Measurements from ENCODE around the gene KHNYN. TPM values are rescaled to one million over a fixed set of nuclear protein-coding genes. Genes with fewer than 3 reads are reported as not detected.
"Not testable (repeated sequence)": the region's sequence is repeated elsewhere in the genome, so short reads cannot be mapped to it uniquely, and the experiment has no call there.

The KHNYN gene
- polyA plus RNA-seq (ENCODE audit: insufficient read length): 38.1 TPM

DNA sequence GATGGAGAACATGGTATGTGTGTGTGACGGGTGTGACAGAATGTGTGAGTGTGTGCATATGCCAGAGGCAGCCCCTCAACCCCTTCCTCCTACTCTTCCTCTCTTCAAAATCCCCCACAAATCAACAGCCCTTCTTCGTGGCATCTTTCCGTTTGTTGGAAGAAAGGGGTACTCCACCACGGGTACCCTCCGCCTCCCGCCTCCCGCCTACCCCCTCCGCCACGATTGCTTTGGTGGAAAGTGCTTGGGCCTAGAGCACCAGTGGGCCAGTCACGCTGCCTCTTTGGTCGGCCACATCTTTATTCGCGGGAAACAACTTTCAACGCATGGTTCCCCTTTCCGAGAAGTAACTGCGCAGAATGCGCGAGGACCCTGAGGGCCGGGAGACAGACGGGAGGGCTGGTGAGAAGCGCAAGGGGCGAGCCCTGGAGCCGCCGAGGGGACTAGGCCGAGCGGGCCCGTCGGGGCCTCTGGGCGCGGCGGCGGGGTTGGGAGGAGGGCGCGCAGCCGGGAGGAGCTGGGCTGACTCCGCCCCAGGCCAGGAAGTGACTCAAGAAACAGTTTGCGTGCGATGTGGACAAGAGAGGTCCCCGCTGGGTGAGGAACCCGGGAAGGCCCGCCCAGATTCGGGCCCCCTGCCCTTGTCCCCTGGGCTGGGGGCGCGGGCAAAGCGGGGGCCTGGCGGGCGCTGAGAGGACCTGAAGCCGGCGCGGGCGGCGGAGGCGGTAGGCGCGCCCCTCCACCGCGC is at the start of gene KHNYN, which contains the start of gene CBLN3:
Gene KHNYN (plus strand): TSS at position 560 of the 748 bp plus-strand sequence. CDS start 777 bp downstream, outside the sequence.
Gene CBLN3 (minus strand): TSS at position 274 of the 748 bp plus-strand sequence. CDS start 614 bp downstream, outside the sequence.
- DNase-seq (ENCODE audit: low read depth): peak; percentile 76

DNA sequence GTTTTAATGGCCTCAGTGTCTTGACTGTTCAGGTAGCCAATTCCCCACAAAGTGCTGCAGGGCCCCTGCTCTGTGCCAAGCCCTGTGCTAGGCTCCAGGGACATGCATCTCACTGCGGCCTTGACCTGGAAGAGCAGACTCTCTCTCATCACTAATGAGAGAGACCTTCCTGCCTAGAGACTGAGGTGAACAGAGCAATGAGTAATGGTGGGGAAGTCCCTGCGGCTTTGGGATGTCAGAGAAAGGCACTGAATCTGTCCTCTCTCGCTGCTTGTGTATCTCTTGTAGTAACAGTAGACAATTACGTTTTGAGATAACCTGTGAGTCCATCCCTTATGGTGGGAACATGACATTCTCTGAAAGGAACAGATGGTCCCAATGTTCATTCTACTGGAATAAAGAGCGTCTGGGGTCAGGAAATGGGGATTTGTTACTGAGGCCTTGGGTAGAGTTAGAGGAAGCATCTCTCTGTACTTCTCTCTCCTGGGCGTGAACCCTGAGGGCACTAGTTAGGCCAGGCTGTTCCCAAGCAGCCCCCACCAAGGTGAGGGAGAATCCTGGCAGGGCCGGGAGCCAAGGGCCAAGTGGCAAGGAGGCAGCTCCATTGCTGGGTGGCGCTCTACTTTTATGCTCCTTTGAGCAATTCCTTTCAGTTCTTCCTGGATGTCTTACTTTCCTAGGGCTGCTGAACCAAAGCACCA is 48.2 kb upstream of the KHNYN start:
- DNase-seq (ENCODE audit: low read depth): no peak

DNA sequence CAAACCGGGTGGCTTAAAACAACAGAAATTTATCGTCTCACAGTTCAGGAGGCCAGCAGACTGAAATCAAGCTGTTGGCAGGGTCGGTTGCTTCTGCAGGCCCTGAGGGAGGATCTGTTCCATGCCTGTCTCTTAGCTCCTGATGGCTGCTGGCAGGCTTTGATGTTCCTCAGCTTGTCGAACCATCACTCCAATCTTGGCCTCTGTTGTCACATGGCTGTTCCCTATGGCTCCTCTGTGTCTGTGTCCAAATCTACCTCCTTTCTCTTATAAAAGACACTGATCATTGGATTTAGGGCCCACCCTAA is 47.7 kb upstream of the KHNYN start:
- DNase-seq (ENCODE audit: low read depth): no peak

DNA sequence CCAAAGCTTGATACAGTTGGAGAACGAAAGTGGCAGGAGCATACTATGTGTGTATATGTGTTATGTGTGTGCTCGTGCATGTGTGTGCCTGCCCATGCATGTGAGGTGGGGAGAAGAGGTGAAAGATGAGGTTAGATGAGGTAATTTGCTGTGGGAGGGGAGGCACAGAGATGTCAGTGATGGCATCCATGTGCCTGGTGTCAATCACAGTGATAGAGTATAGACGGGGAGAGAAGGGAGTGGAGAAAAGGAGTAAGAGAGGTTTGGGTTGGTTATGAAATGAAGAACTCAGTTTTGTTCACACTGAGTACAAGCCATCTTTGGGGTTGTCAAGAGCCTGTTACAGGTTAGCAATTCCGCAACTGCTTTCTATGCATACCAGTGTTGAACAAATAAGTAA is 45.6 kb upstream of the KHNYN start:
- no peak for DNase-seq (ENCODE audit: low read depth)

DNA sequence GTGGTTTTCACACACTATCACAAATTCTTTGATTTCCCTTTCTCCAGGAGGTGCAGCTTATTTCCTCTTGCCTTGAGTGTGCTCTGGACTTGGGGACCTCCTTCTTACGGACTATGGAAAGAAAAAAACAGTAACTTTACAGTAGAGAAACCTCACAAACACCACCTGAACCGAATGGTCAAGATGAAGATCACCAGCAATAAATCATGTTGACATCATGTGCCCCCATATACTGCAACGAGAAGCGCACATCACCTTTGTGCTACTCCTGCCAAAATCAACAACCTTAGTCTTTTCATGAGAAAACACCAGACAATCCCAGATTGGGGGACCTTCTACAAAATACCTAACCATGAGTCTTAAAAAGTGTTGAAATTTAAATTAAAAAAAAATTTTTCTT is 44.2 kb upstream of the KHNYN start:
- DNase-seq (ENCODE audit: low read depth): no peak

DNA sequence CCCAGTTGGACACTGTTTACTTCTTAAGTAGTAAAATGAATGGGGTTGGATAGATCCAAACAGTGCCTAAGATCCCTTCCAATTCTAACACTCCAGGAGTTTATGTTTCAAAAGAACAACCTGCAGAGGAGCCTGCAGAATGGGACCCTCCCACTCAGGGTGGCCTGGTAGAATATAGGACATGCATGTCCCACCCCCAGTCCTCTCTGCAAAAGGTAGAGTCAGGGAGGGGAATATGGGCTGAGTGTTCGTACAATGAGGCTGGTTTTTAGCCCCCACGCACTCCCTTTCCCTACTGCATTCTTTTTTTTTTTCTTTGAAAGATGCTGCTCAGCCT is 42.8 kb upstream of the KHNYN start:
- no peak for DNase-seq (ENCODE audit: low read depth)

DNA sequence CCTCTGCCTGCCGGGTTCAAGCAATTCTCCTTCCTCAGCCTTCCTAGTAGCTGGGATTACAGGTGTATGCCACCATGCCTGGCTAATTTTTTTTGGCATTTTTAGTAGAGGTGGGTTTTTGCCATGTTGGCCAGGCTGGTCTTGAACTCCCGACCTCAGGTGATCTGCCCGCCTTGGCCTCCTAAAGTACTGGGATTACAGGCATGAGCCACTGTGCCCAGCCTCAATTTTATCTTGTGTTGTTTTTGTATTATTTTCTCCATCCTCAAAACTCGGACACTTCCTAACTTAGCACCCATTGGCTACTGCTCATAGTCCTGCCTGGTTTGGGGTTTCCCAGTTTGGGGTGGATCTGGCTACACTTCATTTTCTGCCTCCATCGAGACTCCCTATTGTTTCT is 42.2 kb upstream of the KHNYN start:
- DNase-seq (ENCODE audit: low read depth): not testable (repeated sequence)

DNA sequence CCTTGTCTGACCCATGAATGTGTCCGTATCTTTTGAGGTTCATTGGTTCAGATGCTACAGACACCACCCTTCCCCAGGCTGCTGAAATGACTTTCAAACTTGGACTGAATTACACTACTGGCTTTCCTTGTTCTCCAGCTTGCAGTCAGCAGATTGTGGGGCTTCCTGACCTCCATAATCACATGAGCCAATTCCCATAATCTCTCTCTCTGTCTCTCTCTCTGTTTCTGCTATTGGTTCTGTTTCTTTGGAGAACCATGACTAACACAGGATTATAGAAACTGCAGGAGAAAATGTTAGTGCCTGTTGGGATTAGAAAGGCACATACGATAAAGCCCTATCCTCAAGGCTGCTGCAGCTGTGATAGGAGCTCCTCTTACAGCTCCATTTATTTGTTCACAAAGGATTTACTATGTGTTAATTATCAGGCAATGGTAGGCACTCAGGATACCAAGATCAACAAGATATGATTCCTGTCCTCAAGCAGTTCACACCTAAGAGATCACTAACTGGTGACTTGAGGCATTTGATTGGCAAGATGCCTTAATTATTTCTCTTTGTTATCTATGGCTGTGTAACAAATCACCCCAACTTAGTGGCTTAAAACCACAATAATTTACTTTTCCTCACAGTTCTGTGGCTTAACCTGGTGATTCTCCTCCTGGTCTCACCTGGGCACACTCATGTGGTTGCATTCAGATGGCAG is 41.1 kb upstream of the KHNYN start:
- DNase-seq (ENCODE audit: low read depth): no peak

DNA sequence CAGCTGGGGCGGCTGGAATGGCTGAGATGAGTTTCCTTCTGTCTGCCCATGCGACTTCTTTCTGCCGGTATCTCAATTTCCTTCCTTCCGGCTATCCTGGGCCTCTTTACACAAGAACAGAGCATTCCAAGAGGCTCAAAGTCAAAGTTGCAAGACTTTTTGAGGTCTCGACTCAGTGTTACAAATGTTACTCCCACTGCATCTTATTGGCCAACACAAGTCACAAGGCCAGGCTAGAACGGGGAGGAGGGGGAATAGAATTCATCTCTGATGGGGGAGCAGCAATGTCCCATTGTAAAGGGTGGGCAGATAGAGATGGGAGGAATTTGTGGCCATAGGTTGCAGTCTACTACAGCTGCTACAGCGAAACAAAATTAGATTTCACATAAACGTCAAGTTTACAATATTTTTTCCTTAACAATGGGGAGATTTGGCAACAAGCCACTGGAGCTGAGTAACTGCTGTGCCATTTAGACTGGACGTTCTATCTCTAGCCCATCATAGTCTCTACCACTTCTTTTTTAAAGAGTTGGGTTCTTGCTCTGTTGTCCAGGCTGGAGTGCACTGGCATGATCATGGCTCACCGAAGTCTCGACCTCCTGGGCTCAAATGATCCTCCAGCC is 40.4 kb upstream of the KHNYN start:
- DNase-seq (ENCODE audit: low read depth): no peak

DNA sequence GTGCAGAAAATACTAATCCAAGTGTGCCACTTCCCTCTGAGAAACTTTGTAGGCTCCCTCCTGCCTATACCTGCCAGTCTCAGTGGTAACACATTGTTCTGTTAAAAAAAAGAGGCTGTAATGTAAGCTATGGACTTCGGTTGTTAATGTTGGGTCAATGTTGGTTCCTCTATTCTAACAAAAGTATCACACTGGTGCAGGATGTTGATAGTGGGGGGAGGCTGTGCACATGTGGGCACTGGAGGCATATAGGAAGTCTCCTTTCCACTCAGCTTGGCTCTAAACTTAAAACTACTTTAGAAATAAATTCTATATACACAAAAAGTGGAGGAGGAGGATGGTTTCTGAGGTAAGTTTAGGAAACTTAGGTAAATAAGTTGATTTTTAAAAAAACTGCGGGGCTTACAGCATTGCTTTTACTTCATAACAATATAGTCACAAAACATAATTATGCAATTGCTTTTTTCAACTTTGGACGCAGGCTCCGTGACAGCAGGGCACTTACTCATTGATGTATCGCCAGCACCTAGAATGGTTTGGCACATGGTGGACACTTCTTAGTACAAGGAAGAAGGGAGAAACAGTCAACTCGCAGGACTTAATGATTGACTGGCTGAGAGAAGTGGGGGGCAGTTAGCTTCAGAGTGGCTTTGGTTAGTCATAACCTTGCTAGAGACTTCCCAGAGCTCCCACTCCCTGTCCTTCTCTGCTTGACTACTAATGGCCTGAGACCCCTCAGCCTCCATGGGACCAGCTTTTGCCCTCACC is 38.9 kb upstream of the KHNYN start:
- DNase-seq (ENCODE audit: low read depth): no peak

DNA sequence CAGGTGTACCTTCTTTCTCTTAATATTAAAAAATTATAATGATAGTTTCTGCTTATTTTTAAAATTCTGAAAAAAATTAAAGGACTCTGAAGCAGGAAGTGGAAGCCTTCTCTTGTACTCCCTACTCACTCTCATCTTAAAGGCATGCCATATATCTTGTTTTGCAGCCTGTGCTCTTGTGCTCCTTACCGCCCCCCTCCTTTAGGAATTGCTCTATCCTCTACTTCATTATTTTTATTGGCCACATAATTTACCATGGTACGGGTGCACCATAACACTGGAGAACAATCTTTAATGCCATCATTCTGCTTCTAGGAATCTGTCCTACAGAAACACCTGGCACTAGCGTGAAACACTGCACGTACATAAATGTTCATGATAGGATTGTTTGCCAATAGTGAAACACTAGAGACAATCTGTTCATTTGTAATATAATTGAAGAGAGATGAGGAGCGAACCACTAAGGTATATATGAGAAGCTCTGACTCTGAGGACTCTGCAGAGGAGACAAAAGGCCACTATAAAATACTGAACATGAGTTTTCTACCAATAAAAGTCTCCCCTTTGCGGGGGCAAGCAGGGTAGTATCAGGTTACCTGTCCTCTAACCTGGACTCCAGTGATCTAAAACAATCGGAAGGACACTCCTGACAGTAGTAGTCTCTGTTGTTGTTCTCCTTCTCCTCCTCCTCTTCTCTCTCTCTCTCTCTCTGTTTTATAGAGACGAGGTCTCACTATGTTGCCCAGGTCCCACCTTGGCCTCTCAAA is 37.2 kb upstream of the KHNYN start:
- DNase-seq (ENCODE audit: low read depth): no peak

DNA sequence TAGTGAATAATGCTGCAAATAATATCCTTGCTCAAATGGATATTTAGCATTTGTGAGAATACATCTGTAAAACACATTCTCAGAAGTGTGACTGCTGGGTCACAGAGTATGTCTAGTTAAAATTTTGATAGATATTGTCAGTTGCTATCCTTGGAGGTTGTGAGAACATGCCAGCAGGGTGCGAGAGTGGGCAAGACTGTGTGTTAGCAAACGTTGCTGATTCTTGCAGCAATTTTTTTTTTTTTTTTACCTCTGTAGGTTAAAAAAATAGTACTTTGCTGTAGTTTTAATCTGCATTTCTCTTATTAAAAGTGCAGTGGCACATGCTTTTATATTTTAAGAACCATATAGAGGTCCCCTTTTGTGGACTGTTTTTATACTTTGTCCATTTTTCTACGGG is 35.5 kb upstream of the KHNYN start:
- DNase-seq (ENCODE audit: low read depth): no peak

DNA sequence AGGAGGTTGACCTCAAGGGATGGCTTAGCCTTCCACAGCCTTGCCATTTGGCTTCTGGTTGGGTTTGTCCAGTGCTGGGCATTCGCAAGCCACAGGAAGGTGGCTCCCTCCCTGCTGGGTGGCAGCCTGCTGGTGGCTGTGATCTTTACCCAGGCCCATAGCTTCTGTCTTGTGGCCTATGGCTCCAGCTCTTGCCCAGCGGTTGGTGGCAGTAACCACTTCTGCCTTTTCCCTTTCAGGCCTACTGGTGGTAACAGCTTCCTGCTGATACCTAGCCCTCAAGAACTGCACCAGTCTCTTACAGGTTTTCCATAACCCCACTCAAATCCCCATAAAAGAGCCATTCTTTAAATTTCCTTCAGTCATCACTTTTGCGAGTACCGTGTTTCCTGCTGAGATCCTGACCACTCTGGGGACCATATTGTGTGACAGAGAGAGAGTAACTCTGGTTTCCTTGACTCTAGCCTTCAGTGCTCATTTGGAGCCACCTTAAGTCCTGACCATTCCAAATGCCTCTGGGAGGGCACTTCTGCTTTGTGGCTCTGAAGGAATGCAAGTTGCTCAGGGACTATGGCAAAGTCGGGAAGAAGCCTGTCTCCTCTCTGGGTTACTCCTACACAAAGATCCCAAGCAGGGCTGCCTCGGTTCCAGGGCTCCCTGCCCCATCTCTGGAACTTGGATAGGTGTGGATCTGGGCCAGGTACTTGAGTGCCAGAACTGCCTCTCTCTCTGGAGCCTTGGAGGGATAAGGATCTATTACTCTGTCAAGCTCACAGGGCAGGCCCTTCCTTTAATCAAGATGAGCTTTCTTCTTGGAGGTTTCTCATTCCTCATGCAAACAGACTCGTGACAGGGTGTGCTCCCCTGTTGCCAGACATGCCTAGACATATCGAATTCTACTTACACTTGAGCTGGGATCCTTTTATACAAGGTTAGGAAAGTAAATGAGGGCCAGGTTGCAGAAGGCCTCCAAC is 33.9 kb upstream of the KHNYN start:
- DNase-seq (ENCODE audit: low read depth): no peak

DNA sequence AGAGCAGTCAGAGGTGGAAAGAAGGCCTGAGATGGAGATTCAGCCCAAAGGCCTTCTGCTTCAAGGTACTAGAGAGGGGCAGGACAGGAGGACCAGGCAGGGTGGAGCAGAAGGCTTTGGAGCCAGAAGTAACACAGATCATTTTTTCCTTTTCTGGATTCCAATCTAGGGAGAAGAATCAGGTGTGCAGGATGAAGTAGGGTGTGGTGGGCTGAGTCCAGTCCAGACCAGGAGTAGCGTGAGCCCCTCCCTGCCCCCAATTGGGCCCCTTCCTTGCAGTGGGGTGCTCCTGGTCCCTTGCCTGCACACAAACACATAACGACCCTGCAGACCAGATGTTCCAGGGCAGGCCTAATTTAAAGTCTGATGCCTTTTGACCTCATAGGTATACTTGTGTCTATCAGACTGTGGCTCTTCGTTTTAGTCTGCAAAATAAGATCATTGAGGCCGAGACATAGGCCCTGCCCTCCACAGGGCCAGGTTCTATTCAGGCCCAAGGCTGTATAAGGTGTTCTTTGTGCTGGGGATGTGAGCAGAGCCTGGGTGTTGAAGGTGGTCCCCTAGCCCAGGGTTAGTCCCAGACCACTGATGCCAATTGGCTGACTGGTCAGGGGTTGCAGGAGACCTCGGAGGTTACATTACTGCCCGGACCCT is 32.0 kb upstream of the KHNYN start:
- no peak for DNase-seq (ENCODE audit: low read depth)

DNA sequence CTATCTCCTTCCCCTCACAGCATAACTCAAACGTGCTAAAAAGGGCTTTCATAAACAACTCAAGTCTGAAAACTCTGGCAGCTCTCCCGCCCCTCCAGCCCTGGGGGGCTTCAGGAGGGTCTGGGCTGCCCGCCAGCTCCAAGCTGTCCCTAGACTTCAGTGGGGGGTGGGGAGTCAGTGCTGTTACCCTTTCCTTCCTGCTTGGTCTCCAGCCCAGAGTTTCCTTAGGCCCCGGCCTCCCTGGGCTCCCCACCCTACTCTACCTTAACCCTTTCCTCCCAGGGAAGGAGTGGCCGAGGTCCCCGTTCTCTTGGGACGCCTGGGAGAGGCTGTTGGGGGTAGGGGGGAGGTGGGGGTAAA is 31.5 kb upstream of the KHNYN start:
- DNase-seq (ENCODE audit: low read depth): peak; percentile 32

DNA sequence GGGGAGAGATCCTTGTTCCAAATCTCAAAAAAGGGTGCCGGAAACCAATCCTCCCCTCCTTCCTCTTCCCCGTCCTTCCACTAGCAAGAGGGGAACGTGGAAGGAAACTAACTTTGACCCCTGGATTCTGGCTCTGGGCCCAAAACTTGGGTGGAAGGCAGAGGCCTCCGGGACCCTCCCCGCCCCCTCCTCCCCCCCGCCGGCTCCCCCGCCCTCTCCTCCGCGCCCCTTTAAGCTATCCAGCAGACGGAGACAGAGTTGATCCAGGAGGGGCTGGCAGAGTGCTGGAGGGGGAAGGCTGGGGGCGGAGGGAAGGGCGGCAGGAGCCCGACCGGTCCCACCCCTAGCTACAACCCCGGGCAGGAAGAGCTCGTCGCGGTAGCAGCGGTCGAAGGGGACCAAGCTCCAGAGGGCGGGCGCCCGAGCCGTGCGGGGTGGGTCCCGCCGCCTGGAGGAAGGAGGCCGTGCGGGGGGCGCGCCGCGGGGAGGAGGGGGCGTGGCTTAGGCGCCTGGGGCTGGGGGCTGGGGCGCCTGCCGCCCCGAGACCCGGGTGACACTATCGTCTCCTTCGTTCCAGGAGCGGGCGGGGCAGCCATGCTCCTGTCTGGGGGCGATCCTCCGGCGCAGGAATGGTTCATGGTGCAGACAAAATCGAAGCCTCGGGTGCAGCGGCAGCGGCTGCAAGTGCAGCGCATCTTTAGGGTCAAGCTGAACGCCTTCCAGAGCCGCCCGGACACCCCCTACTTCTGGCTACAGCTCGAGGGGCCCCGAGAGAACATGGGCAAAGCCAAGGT is 30.9 kb upstream of the KHNYN start, which contains the start of gene NYNRIN:
Gene NYNRIN (plus strand): TSS at position 351 of the 794 bp plus-strand sequence. CDS start 244 bp downstream, at position 595.
- peak; percentile 38 for DNase-seq (ENCODE audit: low read depth)

DNA sequence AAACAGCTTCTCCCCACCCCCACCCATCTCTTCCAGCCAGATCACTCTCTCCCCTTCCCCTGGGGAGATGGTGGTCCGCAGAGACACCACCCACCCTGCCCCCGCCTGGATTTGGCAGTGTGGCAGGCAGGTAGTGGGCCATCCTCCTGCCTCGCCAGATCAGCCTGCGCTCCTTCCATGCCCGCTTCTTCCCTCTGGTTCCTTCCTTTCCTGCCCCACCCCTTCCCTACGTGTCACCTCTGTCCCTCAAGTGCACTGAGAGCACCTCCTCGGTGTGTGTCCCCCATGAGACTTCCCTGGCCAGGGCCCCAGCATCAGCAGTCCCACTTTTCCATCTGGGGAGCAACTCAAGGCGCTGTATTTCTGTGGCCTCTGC is 30.3 kb upstream of the KHNYN start:
- DNase-seq (ENCODE audit: low read depth): no peak

DNA sequence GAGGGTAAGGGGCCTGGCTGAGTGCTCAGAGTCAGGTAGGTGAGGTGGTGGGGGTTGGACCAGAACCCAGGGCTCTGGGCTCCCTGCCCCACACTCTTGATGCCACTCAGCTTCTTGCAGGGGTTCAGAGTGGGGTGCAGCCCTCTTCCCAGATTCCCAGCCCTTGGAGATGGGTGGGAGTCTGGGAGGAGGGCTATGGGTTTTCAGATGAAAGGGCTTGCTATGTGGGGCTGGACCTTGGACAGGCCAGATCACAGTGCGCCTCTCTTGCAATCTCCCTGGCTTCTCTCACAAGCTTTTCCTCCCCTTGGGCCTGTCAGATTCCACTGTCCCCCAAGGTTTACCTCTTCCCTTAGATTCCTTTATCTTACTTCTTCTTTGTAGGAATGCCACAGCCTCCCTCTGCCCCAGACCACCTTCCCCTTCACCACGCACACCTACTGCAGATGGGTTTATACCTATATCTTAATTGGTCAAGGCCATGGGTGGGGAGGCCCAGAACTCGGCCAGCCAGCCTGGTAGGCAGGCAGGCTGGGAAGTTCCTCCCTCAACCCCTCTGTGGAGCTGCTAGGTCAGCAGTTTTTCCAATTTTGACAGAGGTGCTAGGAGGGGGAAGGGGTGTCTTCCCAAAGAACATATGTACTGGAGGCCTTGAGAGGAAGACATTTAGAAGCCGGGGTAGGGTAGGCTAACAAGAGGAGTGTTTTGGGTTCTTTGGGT is 29.6 kb upstream of the KHNYN start:
- no peak for DNase-seq (ENCODE audit: low read depth)
